Bronchial epithelial cell (primary cell): ENCODE measurements around the gene ZNRF3. TPM values are rescaled to one million over a fixed set of nuclear protein-coding genes. Genes with fewer than 3 reads are reported as not detected.
A peak's percentile ranks its signal among the peaks of the same experiment; 100 is the strongest.

Experiments
- DNase-seq: peaks from one replicate; pipeline ENCODE4 v3.0.0-alpha.2; 2010; ENCODE audit warnings: low read depth
- FAIRE-seq: peaks from 2 replicates; lab custom pipeline; 2011; peaks lifted over from hg19 to GRCh38; lab: Jason Lieb, UNC
- H3K27me3 ChIP-seq: 2 replicates; pipeline ENCODE4 v1.5.1; 2011; ENCODE audit warnings: low read length; ENCODE audit not compliant: control insufficient read depth, insufficient read depth
- H3K36me3 ChIP-seq: 2 replicates; pipeline ENCODE4 v1.5.1; 2011; ENCODE audit warnings: low read length; ENCODE audit not compliant: control insufficient read depth, insufficient read depth
- H3K4me3 ChIP-seq: 2 replicates; pipeline ENCODE4 v1.5.1; 2011; ENCODE audit warnings: mild to moderate bottlenecking, low read depth, low read length, control low read depth
- CTCF ChIP-seq: IDR thresholded peaks from 2 replicates; pipeline ENCODE4 v1.5.1; 2011; ENCODE audit warnings: mild to moderate bottlenecking, moderate library complexity, low read length, control low read depth, inconsistent platforms; ENCODE audit not compliant: insufficient read depth, severe bottlenecking
- total RNA-seq: library from RNA; depleted of rRNA; stranded (reverse); fragments of >200 nt; gene quantifications from 2 replicates; pipeline ENCODE4 v1.2.1, GENCODE V29; 2014

Gene ZNRF3
- total RNA-seq, 1 donor from 2014 or later: 3.4 TPM

- Histone ChIP-seq H3K27me3 (no peaks in the 10 kb centered on the region), H3K36me3 (no peaks in the 10 kb centered on the region), H3K4me3 (no peak overlapping the region)
- FAIRE-seq: no peak
- no peak for DNase-seq
- no peak for TF ChIP-seq CTCF
These were observed 50.7 kb downstream of the ZNRF3 start for GRCh38 chr22:28934026-28934425.

- FAIRE-seq: no peak
- TF ChIP-seq CTCF: no peak
These were observed 51.8 kb downstream of the ZNRF3 start for GRCh38 chr22:28935140-28935539.

GRCh38 chr22:28935713-28936112 lies 52.3 kb downstream of the ZNRF3 start:
- Histone ChIP-seq H3K27me3 (no peaks in the 10 kb centered on the region), H3K4me3 (no peak overlapping the region), H3K36me3 (no peaks in the 10 kb centered on the region)
- FAIRE-seq (no peak), DNase-seq (no peak)
- peak; percentile 21 for TF ChIP-seq CTCF

More at GRCh38 chr22:28935140-28935539, 51.8 kb downstream of the ZNRF3 start:
- no peaks in the 10 kb centered on the region for H3K36me3 ChIP-seq
- DNase-seq: no peak
- H3K4me3 ChIP-seq: no peak overlapping the region
- H3K27me3 ChIP-seq: no peaks in the 10 kb centered on the region

GRCh38 chr22:28936200-28936599 lies 52.8 kb downstream of the ZNRF3 start:
- FAIRE-seq: no peak
- TF ChIP-seq CTCF: no peak
- DNase-seq: no peak
- Histone ChIP-seq H3K36me3 (no peaks in the 10 kb centered on the region), H3K27me3 (no peaks in the 10 kb centered on the region), H3K4me3 (no peak overlapping the region)

- no peak for FAIRE-seq
- TF ChIP-seq CTCF: no peak
- no peak for DNase-seq
These were observed 54.0 kb downstream of the ZNRF3 start for GRCh38 chr22:28937206-28938025.

More at GRCh38 chr22:28937206-28938025, 54.0 kb downstream of the ZNRF3 start:
- H3K27me3 ChIP-seq: no peaks in the 10 kb centered on the region
- H3K36me3 ChIP-seq: no peaks in the 10 kb centered on the region
- no peak overlapping the region for H3K4me3 ChIP-seq
